Neural progenitor cell (in vitro differentiated cells): ENCODE data around the gene UAP1L1.

Experiments
- EZH2 ChIP-seq: fragments of 200-600 bp; sonication (generic); IDR thresholded peaks from 2 replicates; pipeline ENCODE4 v1.6.1; 2017; ENCODE audit warnings: antibody characterized with exemption, mild to moderate bottlenecking, moderate library complexity
- TF ChIP-seq, protein P1 (sequence below): fragments of 200-600 bp; sonication (generic); IDR thresholded peaks from 2 replicates; pipeline ENCODE4 v1.5.1; 2017; ENCODE audit warnings: antibody characterized with exemption, mild to moderate bottlenecking

DNA sequence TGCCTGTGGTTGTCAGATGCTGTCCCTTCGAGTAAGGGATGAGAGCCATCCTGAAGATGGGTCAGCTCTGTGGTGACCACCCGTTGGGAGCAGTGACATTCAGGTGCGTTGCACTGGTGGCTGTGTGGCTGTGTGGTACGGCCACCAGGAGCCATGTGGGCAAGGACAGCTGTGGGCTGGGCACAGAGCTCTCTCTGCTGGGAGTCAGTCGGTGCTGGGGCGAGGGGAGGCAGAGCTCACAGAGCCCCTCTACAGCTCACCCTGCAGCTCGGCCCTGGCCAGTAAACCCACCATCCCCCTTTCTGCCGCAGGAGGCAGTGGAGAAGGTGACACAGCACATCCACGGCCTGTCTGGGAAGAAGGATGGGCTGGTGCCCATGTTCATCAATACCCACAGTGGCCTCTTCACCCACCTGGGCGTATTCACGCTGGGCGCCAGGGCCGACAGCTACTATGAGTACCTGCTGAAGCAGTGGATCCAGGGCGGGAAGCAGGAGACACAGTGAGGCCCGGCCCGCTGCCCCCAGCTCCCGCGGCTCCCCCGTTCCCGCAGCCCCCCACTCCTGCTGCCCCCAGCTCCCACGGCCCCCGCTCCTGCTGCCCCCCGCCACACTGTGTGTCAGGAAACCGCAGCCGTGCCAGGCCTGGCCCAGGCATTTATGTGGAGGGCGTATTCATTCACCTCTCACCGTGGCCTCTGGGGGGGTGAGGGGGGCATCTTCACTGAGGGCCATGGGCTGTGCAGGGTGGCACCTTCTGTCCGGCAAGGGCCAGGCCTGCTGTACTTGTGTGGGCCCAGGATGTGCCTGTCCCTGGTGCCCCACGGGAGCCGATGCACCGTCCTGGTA lies 28.7 kb downstream of the UAP1L1 start:
- TF ChIP-seq, protein P1, sequence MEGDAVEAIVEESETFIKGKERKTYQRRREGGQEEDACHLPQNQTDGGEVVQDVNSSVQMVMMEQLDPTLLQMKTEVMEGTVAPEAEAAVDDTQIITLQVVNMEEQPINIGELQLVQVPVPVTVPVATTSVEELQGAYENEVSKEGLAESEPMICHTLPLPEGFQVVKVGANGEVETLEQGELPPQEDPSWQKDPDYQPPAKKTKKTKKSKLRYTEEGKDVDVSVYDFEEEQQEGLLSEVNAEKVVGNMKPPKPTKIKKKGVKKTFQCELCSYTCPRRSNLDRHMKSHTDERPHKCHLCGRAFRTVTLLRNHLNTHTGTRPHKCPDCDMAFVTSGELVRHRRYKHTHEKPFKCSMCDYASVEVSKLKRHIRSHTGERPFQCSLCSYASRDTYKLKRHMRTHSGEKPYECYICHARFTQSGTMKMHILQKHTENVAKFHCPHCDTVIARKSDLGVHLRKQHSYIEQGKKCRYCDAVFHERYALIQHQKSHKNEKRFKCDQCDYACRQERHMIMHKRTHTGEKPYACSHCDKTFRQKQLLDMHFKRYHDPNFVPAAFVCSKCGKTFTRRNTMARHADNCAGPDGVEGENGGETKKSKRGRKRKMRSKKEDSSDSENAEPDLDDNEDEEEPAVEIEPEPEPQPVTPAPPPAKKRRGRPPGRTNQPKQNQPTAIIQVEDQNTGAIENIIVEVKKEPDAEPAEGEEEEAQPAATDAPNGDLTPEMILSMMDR = no peak
- TF ChIP-seq EZH2 = no peak
